GM23248 (cell line): Measurements from ENCODE around the gene MYCN.

Experiments used
- EZH2 ChIP-seq: fragments of 200-600 bp; sonication (generic); IDR thresholded peaks from 2 replicates; pipeline ENCODE4 v1.6.1; 2018; ENCODE audit warnings: antibody characterized with exemption, mild to moderate bottlenecking; ENCODE audit not compliant: insufficient read depth, poor library complexity, severe bottlenecking
- EZH2phosphoT487 ChIP-seq: fragments of 200-600 bp; sonication (generic); IDR thresholded peaks from 2 replicates; pipeline ENCODE4 v1.6.1; 2018; ENCODE audit warnings: antibody characterized with exemption, moderate library complexity, mild to moderate bottlenecking, low read depth; ENCODE audit not compliant: insufficient read depth

- TF ChIP-seq EZH2 (peak; percentile 65), EZH2phosphoT487 (no peak)
Measured at GRCh38 chr2:15940661-15941480, 521 bp downstream of the MYCN start.
